Measurements from ENCODE around the gene FBN2.

FBN2 gene

GRCh38 chr5:128538000-128538249, at the start of gene FBN2:
Gene FBN2, minus strand, starts transcription at chr5:128538245. Its CDS starts 642 bp downstream, at chr5:128537603.
- DNase-seq, result no peak

GRCh38 chr5:128587275-128587674, 49.2 kb upstream of the FBN2 start:
- DNase-seq, result no peak

- no peak for DNase-seq
These were observed 48.8 kb upstream of the FBN2 start for GRCh38 chr5:128586848-128587247.

GRCh38 chr5:128579639-128580038, 41.6 kb upstream of the FBN2 start:
- no peak for DNase-seq

GRCh38 chr5:128579093-128579492, 41.0 kb upstream of the FBN2 start:
- no peak for DNase-seq

GRCh38 chr5:128574041-128574440, 36.0 kb upstream of the FBN2 start:
- no peak for DNase-seq

DNA sequence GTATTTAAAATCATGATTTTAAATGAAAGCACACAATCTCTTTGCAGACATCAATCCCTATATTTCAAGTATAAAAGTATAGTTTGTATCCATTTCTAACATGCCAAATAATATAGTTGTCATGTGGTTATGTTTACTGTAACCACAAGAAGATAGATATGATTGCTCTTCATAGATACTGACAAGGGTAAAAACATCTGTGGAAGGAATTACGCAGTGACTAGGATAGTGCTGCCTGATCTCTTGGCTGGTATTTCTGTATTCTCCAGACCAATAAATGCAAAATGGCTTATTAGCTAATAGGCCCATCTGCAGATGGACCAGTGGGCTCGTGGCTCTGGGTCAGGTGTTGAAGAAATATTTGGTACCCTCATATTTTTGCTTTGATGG, 34.9 kb upstream of the FBN2 start:
- DNase-seq, result no peak

GRCh38 chr5:128572051-128572929, 34.2 kb upstream of the FBN2 start:
- no peak for DNase-seq

- no peak for DNase-seq
These were observed 28.1 kb upstream of the FBN2 start for GRCh38 chr5:128566178-128566577.

GRCh38 chr5:128559300-128560297, 21.6 kb upstream of the FBN2 start:
- no peak for DNase-seq

DNA sequence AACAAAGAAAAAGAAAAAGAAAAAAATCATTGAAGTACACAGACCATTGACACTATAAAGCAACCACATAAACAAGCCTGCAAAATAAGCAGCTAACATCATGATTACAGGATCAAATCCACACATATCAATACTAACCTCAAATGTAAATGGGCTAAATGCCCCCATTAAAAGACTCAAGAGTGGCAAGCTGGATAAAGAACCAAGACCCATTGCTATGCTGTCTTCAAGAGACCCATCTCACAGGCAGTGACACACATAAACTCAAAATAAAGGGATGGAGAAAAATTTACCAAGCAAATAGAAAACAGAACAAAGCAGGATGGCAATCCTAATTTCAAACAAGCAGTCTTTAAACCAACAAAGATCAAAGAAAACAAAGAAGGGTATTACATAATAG, 15.7 kb upstream of the FBN2 start:
- no peak for DNase-seq

GRCh38 chr5:128551476-128551875, 13.4 kb upstream of the FBN2 start:
- no peak for DNase-seq

DNA sequence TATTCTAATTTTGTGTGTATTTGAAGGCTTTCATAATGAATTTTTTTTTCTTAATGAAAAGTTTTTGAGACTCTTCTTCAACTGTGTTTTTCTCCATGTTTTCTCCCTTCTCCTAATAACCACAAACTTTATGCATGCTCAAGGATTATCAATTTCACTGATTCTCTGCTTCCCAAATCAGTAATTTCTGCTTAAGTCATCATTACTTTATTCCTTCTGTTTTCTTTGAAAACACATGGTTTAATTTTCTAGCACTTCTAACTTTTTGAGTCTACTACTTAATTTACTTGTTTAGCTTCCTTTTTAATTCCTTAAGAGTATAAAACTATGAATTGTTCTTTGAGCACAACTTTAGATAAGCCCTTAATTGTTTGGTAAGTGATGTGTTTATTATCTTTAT, 11.5 kb upstream of the FBN2 start:
- DNase-seq, result no peak

- DNase-seq, result no peak
These were observed 8.7 kb upstream of the FBN2 start for GRCh38 chr5:128546658-128547281.

DNA sequence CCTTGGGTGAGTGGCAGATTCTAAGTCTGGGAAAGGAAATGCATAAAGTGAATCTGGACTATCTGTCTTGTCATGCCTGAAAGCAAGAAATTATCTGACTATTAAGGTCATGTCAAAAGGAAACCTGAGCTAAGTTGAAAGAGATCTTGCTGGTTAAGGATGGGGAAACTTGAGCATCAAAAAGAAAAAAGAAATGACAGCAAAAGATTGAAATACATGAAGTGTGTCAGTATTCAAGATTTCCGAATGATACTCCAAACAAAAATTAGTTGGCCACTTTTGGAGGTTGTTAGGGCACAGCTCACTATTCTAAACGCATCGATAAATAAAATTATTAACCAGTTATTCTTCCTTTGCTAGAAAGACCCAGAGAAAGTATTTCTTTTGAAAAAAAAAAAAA, 3.3 kb upstream of the FBN2 start:
- no peak for DNase-seq

DNA sequence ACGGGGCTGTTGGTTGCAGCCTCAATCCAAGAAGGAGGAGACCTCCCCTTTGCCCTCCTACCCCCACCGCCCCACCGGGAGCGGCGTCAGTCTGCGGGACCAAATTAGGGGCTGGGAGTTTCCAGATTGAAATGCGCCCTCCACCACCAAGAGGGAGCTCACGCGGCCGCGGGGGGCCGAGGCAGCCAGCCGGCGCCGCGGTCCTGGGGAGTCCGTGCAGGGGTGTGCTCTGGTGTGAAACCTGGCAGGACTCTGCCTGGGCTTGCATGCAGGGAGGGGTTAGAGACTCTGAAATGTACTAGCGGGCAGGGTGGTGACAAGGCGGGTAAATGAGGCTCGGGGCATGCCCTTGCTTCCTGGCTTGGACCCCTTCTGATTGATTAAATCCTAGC, 989 bp upstream of the FBN2 start:
- no peak for DNase-seq

DNA sequence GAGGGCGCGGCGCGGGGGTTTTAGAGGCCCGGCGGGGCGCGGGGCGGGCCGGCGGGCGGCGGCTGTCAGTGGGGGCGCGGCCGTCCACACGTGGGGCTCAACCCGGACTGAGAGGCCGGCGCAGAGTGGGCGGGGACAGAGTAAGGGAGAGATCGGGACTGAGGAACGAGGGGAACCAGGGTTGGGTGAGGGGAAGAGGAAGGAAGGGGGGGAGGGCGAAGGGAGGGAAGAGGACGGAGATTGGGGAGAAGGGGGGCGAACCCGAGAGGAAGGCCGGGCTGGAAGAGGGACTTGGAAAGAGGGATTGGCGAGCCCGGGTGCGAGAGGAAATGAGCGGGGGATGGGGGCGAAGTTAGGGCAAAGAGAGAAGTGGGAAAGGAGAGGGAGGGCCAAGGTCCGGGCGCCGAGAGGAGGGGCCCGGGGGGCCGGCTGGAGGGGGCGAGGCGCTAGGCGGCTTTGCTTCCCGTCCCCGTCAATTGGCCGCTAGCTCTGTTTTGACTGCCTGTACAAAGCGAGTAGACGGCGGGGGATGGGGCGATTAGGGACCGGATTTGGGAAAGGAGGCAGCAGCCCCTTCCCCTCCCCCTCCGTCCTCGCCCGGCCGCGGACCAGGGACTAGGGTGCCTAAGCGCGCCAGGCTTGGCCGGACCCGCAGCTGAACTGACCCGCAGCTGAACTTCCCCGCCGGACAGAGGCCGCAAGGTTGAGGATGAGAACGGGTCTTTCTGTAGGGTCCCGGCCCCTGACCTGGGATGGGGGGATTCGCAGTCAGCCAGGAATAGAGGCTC, 399 bp upstream of the FBN2 start:
- DNase-seq, result peak; percentile 7

DNA sequence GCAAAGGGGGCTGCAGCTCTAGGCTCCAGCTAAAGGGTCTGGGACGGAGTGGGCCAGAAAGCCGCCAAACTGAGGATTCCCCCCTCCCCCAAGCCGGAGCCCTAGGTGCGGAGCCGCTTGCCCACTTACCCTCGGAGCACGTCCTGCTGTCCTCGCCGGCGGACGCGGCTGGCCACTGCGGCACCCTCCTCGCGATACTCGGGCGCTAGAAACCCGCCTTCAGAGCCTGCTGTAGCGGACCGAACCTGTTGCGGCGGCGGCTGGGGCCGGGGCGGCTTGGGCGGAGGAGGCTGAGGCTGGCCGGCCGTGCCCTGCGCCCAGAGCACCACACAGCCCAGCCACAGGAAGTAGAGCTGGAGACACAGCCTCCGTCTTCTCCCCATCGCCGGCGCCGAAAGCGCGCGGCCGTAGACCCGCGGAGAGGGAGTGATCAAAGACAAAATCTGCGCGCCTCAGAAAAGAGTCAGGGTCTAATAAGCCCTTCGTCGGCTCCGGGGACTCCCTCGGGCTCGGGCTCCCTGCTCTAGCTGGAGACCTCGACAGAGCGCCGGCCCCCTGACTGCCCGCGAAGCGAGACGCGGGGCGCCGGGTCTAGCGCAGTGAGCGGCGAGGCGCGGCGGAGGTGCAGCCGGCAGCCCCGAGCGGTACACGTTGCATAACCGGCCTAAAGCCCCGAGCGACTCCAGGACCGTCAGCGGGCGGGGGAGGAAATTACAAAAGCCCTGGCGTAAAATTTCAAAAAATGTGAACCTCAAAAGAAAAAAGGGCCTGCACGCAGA, 635 bp downstream of the FBN2 start:
- DNase-seq, result peak; percentile 6

DNA sequence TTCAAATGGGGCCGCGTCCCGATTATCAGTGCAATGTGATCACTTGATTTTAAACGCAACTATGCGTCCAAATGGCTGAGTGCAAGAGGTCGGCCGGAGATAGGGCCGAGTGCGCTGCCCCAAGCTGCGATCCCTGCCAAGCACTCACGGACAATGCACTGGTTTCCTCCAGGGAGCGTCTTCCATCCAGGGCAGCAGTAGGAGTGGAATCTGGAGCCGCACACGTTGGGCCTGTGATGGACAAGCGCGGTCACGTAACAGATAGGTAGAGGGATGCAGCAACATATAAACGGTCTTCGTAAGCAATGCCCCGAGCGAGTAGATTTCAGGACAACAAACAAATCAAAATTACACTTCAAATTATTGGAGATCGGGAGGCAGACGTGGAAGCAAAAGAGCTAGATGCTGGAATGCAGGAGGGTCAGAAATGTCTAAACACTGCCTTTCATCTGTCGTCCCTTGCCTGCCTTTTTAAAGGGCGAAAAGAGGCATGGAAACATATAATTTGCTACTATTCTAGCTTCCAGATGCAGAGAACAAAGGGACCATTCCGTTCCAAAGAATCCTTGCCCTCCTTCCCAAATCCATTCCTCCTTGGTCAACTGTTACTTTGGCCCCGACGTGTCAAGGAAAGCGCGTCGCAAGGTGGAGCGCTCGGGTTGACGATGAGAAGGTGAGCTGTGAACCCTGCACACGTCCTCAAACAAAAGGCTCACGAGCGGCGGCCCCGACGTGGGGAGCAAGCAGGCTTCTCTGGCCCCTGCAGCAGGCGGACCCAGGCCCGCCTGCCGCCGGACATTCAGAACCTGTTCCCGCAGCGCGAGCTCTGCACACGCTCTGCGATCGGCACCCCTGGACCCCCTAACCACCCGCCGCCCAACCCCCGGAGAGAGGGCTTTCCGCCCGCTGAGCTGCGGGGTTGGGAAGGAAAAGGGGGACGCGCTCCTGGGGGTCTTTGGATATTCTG, 1.5 kb downstream of the FBN2 start:
- DNase-seq, result no peak

DNA sequence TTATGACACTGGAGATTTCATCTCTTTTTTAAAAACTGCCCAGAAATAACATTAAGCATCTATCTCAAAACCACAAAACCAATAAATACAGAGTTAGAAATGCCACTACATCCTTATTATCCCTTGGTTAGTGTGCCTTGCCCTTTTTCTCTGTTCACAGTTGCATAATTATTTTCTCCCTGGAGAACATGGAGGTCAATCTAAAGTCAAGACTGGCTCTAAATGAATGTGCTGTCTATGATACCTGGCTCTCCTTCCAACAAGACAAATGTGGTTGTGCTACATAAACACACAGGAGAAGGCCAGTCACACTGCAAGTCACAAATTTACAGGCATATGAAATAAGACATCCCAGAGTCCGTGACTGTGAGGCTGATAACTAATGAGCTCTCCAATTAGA, 2.8 kb downstream of the FBN2 start:
- no peak for DNase-seq

DNA sequence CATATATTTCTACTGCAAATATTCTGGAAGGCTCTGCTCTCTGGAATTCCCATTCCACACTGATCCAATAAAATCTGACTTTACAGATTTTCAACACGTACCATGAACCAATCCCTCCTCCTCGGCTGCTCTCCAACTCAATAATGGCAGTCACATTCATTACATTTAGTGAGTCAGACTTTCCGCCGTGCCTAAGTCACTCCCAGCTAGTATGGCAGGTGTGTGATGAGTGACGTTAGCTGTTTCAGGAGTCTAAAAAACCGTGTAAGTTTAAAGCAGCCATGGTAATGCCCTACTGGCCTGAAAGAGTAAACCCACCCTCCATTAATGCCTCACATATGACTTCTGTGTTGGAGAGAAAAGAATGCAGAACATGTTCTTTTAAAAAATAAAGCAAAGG, 3.3 kb downstream of the FBN2 start:
- DNase-seq, result no peak

Data from stimulated activated CD4-positive, alpha-beta T cell treated with anti-CD3 and anti-CD28 coated beads, Interleukin-15, amount 100 ng/mL, for 24 hours (primary cell).